Neural progenitor cell (in vitro differentiated cells): ENCODE results near the gene TMEM60. TPM values are rescaled to one million over a fixed set of nuclear protein-coding genes. Genes with fewer than 3 reads are reported as not detected.

Source experiments
- DNase-seq: peaks from one replicate; pipeline ENCODE4 v3.0.0-alpha.2; 2016; ENCODE audit warnings: low spot score
- H2AFZ ChIP-seq: fragments of 200-600 bp; sonication (generic); replicated peaks from 2 replicates; pipeline ENCODE4 v1.6.1; 2016; ENCODE audit warnings: antibody characterized with exemption
- H3F3A ChIP-seq: fragments of 200-600 bp; sonication (generic); 2 replicates; pipeline ENCODE4 v1.6.1; 2016; ENCODE audit warnings: antibody characterized with exemption, low read depth
- H3K27ac ChIP-seq: fragments of 200-600 bp; sonication (generic); 2 replicates; pipeline ENCODE4 v1.5.1; 2016; ENCODE audit warnings: mild to moderate bottlenecking
- H3K27me3 ChIP-seq: fragments of 200-600 bp; sonication (generic); 2 replicates; pipeline ENCODE4 v1.6.1; 2016; ENCODE audit warnings: mild to moderate bottlenecking, moderate library complexity
- H3K36me3 ChIP-seq: fragments of 200-600 bp; sonication (generic); 2 replicates; pipeline ENCODE4 v1.5.1; 2016
- H3K4me1 ChIP-seq: fragments of 200-600 bp; sonication (generic); 2 replicates; pipeline ENCODE4 v1.6.1; 2016; ENCODE audit warnings: mixed run types
- H3K4me2 ChIP-seq: fragments of 200-600 bp; sonication (generic); 2 replicates; pipeline ENCODE4 v1.6.1; 2016
- H3K4me3 ChIP-seq: fragments of 200-600 bp; sonication (generic); 2 replicates; pipeline ENCODE4 v1.5.1; 2016
- H3K79me2 ChIP-seq: fragments of 200-600 bp; sonication (generic); 2 replicates; pipeline ENCODE4 v1.6.1; 2016; ENCODE audit warnings: low read depth
- H3K9ac ChIP-seq: fragments of 200-600 bp; sonication (generic); 2 replicates; pipeline ENCODE4 v1.6.1; 2016
- H3K9me3 ChIP-seq: fragments of 200-600 bp; sonication (generic); 2 replicates; pipeline ENCODE4 v1.5.1; 2016; ENCODE audit warnings: low read depth
- H4K20me1 ChIP-seq: fragments of 200-600 bp; sonication (generic); 2 replicates; pipeline ENCODE4 v1.6.1; 2016; ENCODE audit warnings: low read depth
- H3K27ac Mint-ChIP-seq: 3 replicates; pipeline ENCODE4 v1.8.0; 2021; ENCODE audit warnings: mixed read lengths
- H3K27me3 Mint-ChIP-seq: 2 replicates; pipeline ENCODE4 v1.8.0; 2022; ENCODE audit warnings: low read depth, mild to moderate bottlenecking, inconsistent platforms, moderate library complexity, mixed read lengths; ENCODE audit not compliant: insufficient read depth
- H3K36me3 Mint-ChIP-seq: 3 replicates; pipeline ENCODE4 v1.8.0; 2021; ENCODE audit warnings: mixed read lengths
- H3K4me1 Mint-ChIP-seq: 3 replicates; pipeline ENCODE4 v1.8.0; 2021; ENCODE audit warnings: mixed read lengths
- H3K4me3 Mint-ChIP-seq: 3 replicates; pipeline ENCODE4 v1.8.0; 2021; ENCODE audit warnings: mild to moderate bottlenecking, moderate library complexity, mixed read lengths
- H3K9me3 Mint-ChIP-seq: 3 replicates; pipeline ENCODE4 v1.8.0; 2020; ENCODE audit warnings: mixed read lengths
- EZH2 ChIP-seq: fragments of 200-600 bp; sonication (generic); IDR thresholded peaks from 2 replicates; pipeline ENCODE4 v1.6.1; 2017; ENCODE audit warnings: antibody characterized with exemption, mild to moderate bottlenecking, moderate library complexity
- EZH2phosphoT487 ChIP-seq: fragments of 200-600 bp; sonication (generic); IDR thresholded peaks from 2 replicates; pipeline ENCODE4 v1.6.1; 2017; ENCODE audit warnings: antibody characterized with exemption
- total RNA-seq: library from RNA; depleted of rRNA; stranded (reverse); fragments of >200 nt; gene quantifications from 2 replicates; pipeline ENCODE4 v1.2.3, GENCODE V29; 2015; ENCODE audit warnings: low replicate concordance
- TF ChIP-seq, protein P1 (sequence below): fragments of 200-600 bp; sonication (generic); IDR thresholded peaks from 2 replicates; pipeline ENCODE4 v1.5.1; 2017; ENCODE audit warnings: antibody characterized with exemption, mild to moderate bottlenecking

The TMEM60 gene
- total RNA-seq, 1 donor from 2014 or later = 42.8 TPM

DNA sequence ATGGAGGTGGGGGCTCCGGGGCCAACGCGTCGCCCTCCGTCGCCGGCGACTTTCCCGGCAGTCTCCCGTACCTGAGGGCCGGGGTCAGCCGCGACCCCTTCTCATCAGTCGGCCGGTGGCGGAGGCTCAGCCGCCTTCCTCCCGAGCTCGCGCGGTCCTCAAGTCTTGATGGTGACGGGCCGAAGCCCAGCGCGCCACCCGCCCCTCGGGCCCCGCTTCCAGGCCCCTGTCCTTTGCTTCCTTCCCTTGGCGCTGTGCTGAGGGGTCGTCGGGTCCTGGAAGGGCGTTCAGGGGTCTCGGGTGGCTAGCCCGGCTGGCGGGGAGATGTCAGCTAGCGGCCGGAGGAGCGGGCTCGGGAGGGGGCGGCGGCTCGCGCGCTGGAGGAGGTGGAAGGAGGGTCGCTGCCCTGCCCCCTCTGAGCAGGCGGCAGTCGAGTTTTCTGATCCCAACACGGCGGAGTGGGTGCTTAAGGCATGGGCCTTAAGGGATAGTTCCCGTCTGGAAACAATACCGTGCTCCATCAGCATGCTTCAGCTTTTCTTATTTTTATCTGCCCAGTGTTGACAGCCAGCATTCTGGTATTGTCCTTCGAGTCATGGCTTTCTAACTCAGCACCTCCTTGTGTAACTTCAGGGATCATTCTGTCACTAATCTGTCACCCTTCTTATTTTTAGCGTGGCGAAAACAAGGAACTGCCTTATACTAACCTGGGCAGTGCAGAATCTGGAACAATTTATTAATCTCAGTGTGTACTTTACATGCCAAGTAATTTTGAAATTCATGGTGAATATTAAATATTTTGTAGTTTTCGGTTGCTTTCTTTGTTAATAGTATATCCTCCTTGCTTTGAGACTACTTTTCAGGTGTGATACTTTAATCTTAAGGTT is 1.1 kb upstream of the TMEM60 start:
- Histone ChIP-seq H3K79me2 (peaks cover 84% of the 10 kb centered on the region), H3K4me2 (peak overlapping the region; percentile 84), H3K9me3 (no peaks in the 10 kb centered on the region), H4K20me1 (peaks cover 6% of the 10 kb centered on the region), H3K4me3 (peak overlapping the region; percentile 85), H3K36me3 (no peaks in the 10 kb centered on the region), H3K27ac (peak overlapping the region; percentile 70), H2AFZ (peak overlapping the region; percentile 81), H3K27me3 (no peaks in the 10 kb centered on the region), H3K9ac (peak overlapping the region; percentile 61), H3K4me1 (peaks cover 13% of the 10 kb centered on the region), H3F3A (peaks cover 19% of the 10 kb centered on the region)
- Mint-ChIP-seq H3K27ac (peak overlapping the region; percentile 97), H3K27me3 (no peaks in the 10 kb centered on the region), H3K4me1 (peaks cover 26% of the 10 kb centered on the region), H3K9me3 (peaks cover 5% of the 10 kb centered on the region), H3K36me3 (peaks cover 13% of the 10 kb centered on the region), H3K4me3 (peak overlapping the region; percentile 98)
- TF ChIP-seq, protein P1, sequence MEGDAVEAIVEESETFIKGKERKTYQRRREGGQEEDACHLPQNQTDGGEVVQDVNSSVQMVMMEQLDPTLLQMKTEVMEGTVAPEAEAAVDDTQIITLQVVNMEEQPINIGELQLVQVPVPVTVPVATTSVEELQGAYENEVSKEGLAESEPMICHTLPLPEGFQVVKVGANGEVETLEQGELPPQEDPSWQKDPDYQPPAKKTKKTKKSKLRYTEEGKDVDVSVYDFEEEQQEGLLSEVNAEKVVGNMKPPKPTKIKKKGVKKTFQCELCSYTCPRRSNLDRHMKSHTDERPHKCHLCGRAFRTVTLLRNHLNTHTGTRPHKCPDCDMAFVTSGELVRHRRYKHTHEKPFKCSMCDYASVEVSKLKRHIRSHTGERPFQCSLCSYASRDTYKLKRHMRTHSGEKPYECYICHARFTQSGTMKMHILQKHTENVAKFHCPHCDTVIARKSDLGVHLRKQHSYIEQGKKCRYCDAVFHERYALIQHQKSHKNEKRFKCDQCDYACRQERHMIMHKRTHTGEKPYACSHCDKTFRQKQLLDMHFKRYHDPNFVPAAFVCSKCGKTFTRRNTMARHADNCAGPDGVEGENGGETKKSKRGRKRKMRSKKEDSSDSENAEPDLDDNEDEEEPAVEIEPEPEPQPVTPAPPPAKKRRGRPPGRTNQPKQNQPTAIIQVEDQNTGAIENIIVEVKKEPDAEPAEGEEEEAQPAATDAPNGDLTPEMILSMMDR = no peak
- TF ChIP-seq EZH2 (no peak), EZH2phosphoT487 (no peak)
- peak; percentile 77 for DNase-seq

DNA sequence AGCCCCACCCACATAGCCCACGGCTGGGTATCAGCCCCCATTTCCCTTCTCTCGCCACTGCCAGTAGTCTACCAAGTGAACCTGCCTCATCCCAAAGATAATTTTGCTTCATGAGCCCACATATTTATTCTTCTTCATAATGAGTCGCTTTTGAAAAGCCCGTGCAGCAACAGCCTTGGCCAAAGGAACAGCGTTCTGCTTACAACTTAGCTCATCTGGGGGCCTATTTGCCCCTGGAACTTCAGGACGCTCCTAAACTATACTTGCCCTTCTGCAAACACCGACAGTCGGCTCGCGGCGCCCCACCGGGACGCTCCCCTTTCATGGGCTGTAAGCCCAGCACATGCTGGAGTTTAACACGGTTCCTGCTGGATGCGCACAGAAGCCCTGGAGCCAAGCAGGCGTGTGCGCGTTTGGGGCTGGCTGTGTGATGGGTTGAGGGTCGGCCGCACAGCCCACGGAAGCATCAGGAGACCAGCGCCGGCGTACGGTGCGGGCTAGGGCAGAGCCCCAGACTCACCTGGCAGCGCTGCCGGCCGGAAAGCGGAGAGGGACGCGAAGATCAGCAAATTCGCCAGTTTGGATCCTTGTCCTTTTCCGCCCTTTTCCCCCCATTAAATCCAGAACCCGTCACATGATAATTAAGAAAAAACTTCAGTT is 370 bp downstream of the TMEM60 start:
- H3K9ac ChIP-seq = peak overlapping the region; percentile 74
- no peaks in the 10 kb centered on the region for H3K9me3 ChIP-seq
- peak overlapping the region; percentile 20 for H3K27ac ChIP-seq
- H3K4me1 Mint-ChIP-seq = peaks cover 26% of the 10 kb centered on the region
- peaks cover 19% of the 10 kb centered on the region for H3F3A ChIP-seq
- H3K36me3 ChIP-seq = no peaks in the 10 kb centered on the region
- peak overlapping the region; percentile 85 for H3K4me3 ChIP-seq
- no peak for TF ChIP-seq EZH2
- TF ChIP-seq EZH2phosphoT487 = no peak
- TF ChIP-seq, protein P1 = no peak
- peaks cover 17% of the 10 kb centered on the region for H3K36me3 Mint-ChIP-seq
- no peaks in the 10 kb centered on the region for H3K9me3 Mint-ChIP-seq
- peaks cover 13% of the 10 kb centered on the region for H3K4me1 ChIP-seq
- peak overlapping the region; percentile 90 for H3K27ac Mint-ChIP-seq
- no peaks in the 10 kb centered on the region for H3K27me3 Mint-ChIP-seq
- DNase-seq = peak; percentile 78
- H3K4me3 Mint-ChIP-seq = peak overlapping the region; percentile 98
- H4K20me1 ChIP-seq = peaks cover 6% of the 10 kb centered on the region
- H2AFZ ChIP-seq = peak overlapping the region; percentile 29
- peaks cover 83% of the 10 kb centered on the region for H3K79me2 ChIP-seq
- peak overlapping the region; percentile 99 for H3K4me2 ChIP-seq
- H3K27me3 ChIP-seq = no peaks in the 10 kb centered on the region

DNA sequence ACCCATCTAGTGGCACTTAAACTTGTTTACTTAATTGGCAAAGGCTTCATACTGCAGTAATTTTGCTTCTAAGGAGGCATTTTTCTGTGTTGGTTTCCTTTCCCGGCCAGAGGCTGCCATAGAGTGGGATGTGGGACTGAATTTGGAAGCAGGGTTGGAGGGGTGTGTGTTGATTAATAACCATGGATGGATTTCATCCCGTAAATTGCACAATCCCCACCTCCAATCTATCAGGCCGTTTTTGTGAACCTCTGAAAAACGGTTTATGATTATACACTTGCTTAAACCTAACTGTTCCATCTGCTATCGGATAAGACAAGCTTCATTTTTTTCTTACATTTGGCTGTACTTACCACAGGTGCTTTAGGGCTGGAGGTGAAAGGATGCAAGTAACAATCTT is 1.3 kb downstream of the TMEM60 start:
- Mint-ChIP-seq H3K4me1 (peaks cover 26% of the 10 kb centered on the region), H3K36me3 (peaks cover 17% of the 10 kb centered on the region), H3K9me3 (no peaks in the 10 kb centered on the region), H3K27me3 (no peaks in the 10 kb centered on the region), H3K27ac (no peak overlapping the region), H3K4me3 (peak overlapping the region; percentile 98)
- H3K79me2 ChIP-seq = peaks cover 74% of the 10 kb centered on the region
- TF ChIP-seq, protein P1 = no peak
- no peak for TF ChIP-seq EZH2phosphoT487
- TF ChIP-seq EZH2 = no peak
- H4K20me1 ChIP-seq = peaks cover 7% of the 10 kb centered on the region
- no peaks in the 10 kb centered on the region for H3K27me3 ChIP-seq
- H3K9ac ChIP-seq = peak overlapping the region; percentile 74
- H3F3A ChIP-seq = peaks cover 22% of the 10 kb centered on the region
- H3K36me3 ChIP-seq = no peaks in the 10 kb centered on the region
- no peaks in the 10 kb centered on the region for H3K9me3 ChIP-seq
- DNase-seq = no peak
- H3K4me3 ChIP-seq = peak overlapping the region; percentile 85
- no peak overlapping the region for H2AFZ ChIP-seq
- H3K4me2 ChIP-seq = peak overlapping the region; percentile 99
- peaks cover 13% of the 10 kb centered on the region for H3K4me1 ChIP-seq
- H3K27ac ChIP-seq = no peak overlapping the region
